ENCODE data around the gene PTPRM.

PTPRM gene

GRCh38 chr18:8364385-8364784 lies 797.3 kb downstream of the PTPRM start:
- TF ChIP-seq, protein P1, sequence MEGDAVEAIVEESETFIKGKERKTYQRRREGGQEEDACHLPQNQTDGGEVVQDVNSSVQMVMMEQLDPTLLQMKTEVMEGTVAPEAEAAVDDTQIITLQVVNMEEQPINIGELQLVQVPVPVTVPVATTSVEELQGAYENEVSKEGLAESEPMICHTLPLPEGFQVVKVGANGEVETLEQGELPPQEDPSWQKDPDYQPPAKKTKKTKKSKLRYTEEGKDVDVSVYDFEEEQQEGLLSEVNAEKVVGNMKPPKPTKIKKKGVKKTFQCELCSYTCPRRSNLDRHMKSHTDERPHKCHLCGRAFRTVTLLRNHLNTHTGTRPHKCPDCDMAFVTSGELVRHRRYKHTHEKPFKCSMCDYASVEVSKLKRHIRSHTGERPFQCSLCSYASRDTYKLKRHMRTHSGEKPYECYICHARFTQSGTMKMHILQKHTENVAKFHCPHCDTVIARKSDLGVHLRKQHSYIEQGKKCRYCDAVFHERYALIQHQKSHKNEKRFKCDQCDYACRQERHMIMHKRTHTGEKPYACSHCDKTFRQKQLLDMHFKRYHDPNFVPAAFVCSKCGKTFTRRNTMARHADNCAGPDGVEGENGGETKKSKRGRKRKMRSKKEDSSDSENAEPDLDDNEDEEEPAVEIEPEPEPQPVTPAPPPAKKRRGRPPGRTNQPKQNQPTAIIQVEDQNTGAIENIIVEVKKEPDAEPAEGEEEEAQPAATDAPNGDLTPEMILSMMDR (IDR thresholded peaks at IDR 0.05; ENCODE audit: low read depth, low read length), result no peak
- DNase-seq (ENCODE audit: low read depth in 2 of 2), result no peak
- H3K4me3 ChIP-seq (replicated peaks in 1 of 2; ENCODE audit: low read depth in 2 of 2, low read length in 2 of 2), result no peak overlapping the region

DNA sequence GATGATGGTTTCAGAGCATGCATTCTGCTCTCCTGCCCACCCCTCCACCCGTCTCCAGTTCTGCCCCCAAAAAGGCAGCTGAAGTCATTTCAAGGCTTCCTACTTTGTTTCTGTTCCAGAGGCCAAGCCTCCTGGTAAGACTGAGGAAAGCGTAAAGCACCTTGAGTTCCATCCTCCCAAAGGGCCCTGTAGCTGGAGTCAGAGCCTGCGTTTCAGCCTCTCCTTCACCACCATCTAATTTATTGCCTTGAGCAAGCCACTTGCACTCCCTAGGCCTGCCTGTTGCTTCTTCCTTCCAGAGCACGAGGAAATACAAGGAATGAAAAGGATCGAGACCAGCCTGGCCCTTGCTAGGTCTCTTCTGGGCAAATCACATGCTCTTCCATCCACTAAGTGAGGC lies 797.9 kb downstream of the PTPRM start:
- DNase-seq (ENCODE audit: low read depth in 2 of 2), result no peak
- TF ChIP-seq, protein P1 (IDR thresholded peaks at IDR 0.05; ENCODE audit: low read depth, low read length), result no peak
- H3K4me3 ChIP-seq (replicated peaks in 1 of 2; ENCODE audit: low read depth in 2 of 2, low read length in 2 of 2), result no peak overlapping the region

GRCh38 chr18:8365528-8365927 lies 798.4 kb downstream of the PTPRM start:
- no peak for DNase-seq (ENCODE audit: low read depth in 2 of 2)
- no peak overlapping the region for H3K4me3 ChIP-seq (replicated peaks in 1 of 2; ENCODE audit: low read depth in 2 of 2, low read length in 2 of 2)
- TF ChIP-seq, protein P1 (IDR thresholded peaks at IDR 0.05; ENCODE audit: low read depth, low read length), result no peak

- TF ChIP-seq, protein P1 (IDR thresholded peaks at IDR 0.05; ENCODE audit: low read depth, low read length), result no peak
Observed at GRCh38 chr18:8366070-8366469, 799.0 kb downstream of the PTPRM start.

GRCh38 chr18:8366656-8367055 lies 799.5 kb downstream of the PTPRM start:
- no peak for DNase-seq (ENCODE audit: low read depth in 2 of 2)
- TF ChIP-seq, protein P1 (IDR thresholded peaks at IDR 0.05; ENCODE audit: low read depth, low read length), result no peak
- H3K4me3 ChIP-seq (replicated peaks in 1 of 2; ENCODE audit: low read depth in 2 of 2, low read length in 2 of 2), result no peak overlapping the region

More at GRCh38 chr18:8366070-8366469, 799.0 kb downstream of the PTPRM start:
- H3K4me3 ChIP-seq (replicated peaks in 1 of 2; ENCODE audit: low read depth in 2 of 2, low read length in 2 of 2), result no peak overlapping the region
- no peak for DNase-seq (ENCODE audit: low read depth in 2 of 2)

- peak; percentile 11 to 18 for DNase-seq (ENCODE audit: low read depth in 2 of 2)
- TF ChIP-seq, protein P1 (IDR thresholded peaks at IDR 0.05; ENCODE audit: low read depth, low read length), result peak; percentile 48
- H3K4me3 ChIP-seq (replicated peaks in 1 of 2; ENCODE audit: low read depth in 2 of 2, low read length in 2 of 2), result peak overlapping the region; percentile 28 to 31
Observed at GRCh38 chr18:8367217-8367988, 800.3 kb downstream of the PTPRM start.
